RWPE1 (cell line): ENCODE measurements around the gene SLC9A9.

Experiments used
- CTCF ChIA-PET: fragments of 350-600 bp; sonication (Branson Sonifier 250); formaldehyde crosslinking; extraction: SDS; loops from one replicate; lab custom pipeline; 2021; lab: Yijun Ruan, JAX
- POLR2A ChIA-PET: fragments of 400-600 bp; formaldehyde crosslinking; extraction: SDS; loops from one replicate; lab custom pipeline; 2020; ENCODE audit warnings: antibody characterized with exemption; ENCODE audit not compliant: low non-redundant PET; lab: Yijun Ruan, JAX
- DNase-seq: peaks from one replicate; pipeline ENCODE4 v3.0.0; 2012; ENCODE audit warnings: low spot score
- H3K27ac ChIP-seq: fragments of 450-650 bp; 2 replicates; pipeline ENCODE4 v1.5.1; 2017
- CTCF ChIP-seq: fragments of 450-650 bp; conservative IDR thresholded peaks from 2 replicates; pipeline ENCODE4 v1.5.1; 2017; ENCODE audit warnings: low read depth, mild to moderate bottlenecking

Gene SLC9A9

GRCh38 chr3:143277531-143277930 lies 570.7 kb downstream of the SLC9A9 start:
- H3K27ac ChIP-seq, result no peak overlapping the region
- POLR2A ChIA-PET, result no interaction called here
- CTCF ChIA-PET, result no interaction called here
- no peak for DNase-seq
- TF ChIP-seq CTCF, result no peak

GRCh38 chr3:143276592-143276991 lies 571.7 kb downstream of the SLC9A9 start:
- ChIA-PET POLR2A (no interaction called here), CTCF (no interaction called here)
- TF ChIP-seq CTCF, result no peak
- DNase-seq, result no peak
- no peak overlapping the region for H3K27ac ChIP-seq

- ChIA-PET POLR2A (no interaction called here), CTCF (interaction anchor here (0.9 kb wide), 1 partner anchor 400 kb away, joined by 4 read pairs; no protein-coding TSS in a partner anchor)
- TF ChIP-seq CTCF, result no peak
- no peak overlapping the region for H3K27ac ChIP-seq
- DNase-seq, result no peak
These were observed 574.1 kb downstream of the SLC9A9 start for GRCh38 chr3:143273975-143274690.

GRCh38 chr3:143271136-143271535 lies 577.1 kb downstream of the SLC9A9 start:
- no peak for TF ChIP-seq CTCF
- ChIA-PET CTCF (interaction anchor here (0.6 kb wide), 1 partner anchor 405 kb away, joined by 5 read pairs; no protein-coding TSS in a partner anchor), POLR2A (no interaction called here)
- no peak overlapping the region for H3K27ac ChIP-seq
- DNase-seq, result no peak

GRCh38 chr3:143269741-143270140 lies 578.5 kb downstream of the SLC9A9 start:
- ChIA-PET POLR2A (no interaction called here), CTCF (interaction anchor here (0.6 kb wide), 1 partner anchor 387 kb away, joined by 3 read pairs; no protein-coding TSS in a partner anchor)

GRCh38 chr3:143267989-143268388 lies 580.3 kb downstream of the SLC9A9 start:
- CTCF ChIA-PET, result no interaction called here

More at GRCh38 chr3:143269741-143270140, 578.5 kb downstream of the SLC9A9 start:
- no peak for DNase-seq
- no peak for TF ChIP-seq CTCF
- H3K27ac ChIP-seq, result no peak overlapping the region

More at GRCh38 chr3:143267989-143268388, 580.3 kb downstream of the SLC9A9 start:
- no peak overlapping the region for H3K27ac ChIP-seq
- DNase-seq, result no peak
- POLR2A ChIA-PET, result no interaction called here
- no peak for TF ChIP-seq CTCF
